ENCODE results near the gene ETDB.
"Not testable (repeated sequence)": the region's sequence is repeated elsewhere in the genome, so short reads cannot be mapped to it uniquely, and the experiment has no call there.

The ETDB gene

GRCh38 chrX:135120056-135120576 lies at the start of gene ETDB:
ETDB (minus strand) TSS chrX:135120526; CDS start chrX:135119261, 1,265 bp downstream.
- DNase-seq, result not testable (repeated sequence)

- DNase-seq, result not testable (repeated sequence)
These were observed 49.2 kb upstream of the ETDB start for GRCh38 chrX:135169534-135169933.

DNA sequence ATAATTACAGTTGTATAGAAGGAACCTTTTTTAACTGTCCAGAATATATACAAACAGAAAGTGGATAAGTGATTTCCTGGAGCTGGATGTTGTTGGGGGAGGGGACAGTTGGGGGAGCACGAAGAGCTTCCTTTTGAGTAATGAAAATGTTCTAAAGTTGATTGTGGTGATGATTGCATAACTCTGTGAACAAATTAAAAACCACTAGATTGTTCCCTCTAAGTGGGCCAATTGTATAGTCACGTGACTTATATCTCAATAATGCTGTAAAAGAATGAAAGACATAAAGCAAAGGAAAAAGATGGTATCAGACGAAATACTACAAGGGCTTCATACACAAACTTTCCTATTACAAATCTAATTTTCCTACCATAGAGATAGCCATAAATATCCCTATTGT lies 48.2 kb upstream of the ETDB start:
- no peak for DNase-seq

DNA sequence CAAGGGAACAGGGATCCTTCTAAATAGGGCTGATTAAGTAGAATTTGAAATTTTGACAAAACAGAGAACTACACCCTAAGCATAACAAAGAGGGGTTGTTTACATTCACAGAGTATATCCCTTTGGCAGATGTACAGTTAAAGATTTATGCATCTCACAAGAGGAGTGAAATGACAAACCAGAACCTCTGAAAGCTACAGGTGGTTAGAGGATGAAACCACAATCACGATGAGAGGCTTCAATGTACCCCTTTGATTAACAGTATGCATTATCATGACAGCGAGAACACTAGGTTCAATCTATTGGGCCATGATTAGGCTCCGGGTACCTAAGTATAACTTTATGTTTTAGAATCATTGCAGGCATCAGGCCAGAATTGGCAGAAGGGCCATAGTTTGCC lies 34.4 kb upstream of the ETDB start:
- not testable (repeated sequence) for DNase-seq

DNA sequence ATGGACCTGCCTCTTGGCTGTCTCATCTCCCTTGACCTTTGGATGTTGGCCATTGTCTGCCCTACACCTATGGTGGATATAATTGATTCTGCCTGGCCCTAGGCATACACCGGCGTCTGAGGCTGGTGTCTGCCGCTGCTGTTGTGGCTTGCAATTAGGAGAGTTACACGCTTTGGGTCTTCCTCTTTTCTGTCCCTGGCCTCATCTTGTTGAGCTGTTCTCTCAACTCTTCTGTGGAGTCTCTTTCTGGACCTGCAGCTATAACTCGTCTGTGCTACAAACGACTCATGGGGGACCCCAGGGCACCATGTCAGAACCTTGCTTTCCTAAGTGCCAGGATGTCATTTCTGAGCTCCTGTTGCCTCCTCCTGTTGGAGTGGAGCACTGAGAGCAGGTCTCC lies 5.8 kb upstream of the ETDB start:
- not testable (repeated sequence) for DNase-seq

GRCh38 chrX:135116064-135116463 lies 4.3 kb downstream of the ETDB start:
- not testable (repeated sequence) for DNase-seq

DNA sequence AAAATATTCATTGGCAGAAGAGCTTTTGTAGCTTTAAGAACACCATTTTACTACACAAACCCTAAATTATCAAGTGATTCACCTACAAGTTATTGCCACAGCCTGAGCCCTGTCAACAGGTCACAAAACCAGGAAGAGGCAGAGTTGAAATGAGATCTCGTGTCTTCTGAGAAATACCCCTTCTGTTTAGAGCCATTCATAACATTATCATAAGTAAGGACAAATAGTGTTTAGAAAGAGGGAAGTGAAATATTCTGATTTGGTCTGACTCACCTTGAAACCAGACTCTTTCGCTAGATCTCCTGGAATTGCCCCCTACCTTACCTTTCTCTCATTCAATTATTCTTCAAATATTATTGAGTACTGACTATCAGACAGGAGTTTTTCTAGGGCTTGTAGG lies 5.9 kb downstream of the ETDB start:
- DNase-seq, result no peak

DNA sequence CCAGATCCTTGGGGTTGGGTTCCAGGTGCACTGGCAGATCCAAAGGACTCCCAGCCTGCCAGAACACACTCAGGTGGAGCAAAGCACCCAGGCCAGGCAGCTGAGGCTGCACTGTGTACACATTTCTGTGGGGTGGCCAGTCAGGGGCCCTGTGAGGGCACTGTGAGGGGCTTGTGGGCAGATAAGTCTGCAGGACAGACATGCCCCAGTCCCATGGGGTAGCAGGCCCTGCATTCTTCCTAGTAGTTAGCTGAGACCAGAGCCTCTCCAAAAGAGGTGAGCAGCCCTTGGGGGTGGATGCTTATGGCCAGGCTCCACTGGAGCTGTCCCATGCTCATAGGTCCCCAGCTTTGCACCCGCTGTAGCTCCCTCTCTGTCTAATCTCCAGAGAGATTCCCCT lies 7.6 kb downstream of the ETDB start:
- no peak for DNase-seq

DNA sequence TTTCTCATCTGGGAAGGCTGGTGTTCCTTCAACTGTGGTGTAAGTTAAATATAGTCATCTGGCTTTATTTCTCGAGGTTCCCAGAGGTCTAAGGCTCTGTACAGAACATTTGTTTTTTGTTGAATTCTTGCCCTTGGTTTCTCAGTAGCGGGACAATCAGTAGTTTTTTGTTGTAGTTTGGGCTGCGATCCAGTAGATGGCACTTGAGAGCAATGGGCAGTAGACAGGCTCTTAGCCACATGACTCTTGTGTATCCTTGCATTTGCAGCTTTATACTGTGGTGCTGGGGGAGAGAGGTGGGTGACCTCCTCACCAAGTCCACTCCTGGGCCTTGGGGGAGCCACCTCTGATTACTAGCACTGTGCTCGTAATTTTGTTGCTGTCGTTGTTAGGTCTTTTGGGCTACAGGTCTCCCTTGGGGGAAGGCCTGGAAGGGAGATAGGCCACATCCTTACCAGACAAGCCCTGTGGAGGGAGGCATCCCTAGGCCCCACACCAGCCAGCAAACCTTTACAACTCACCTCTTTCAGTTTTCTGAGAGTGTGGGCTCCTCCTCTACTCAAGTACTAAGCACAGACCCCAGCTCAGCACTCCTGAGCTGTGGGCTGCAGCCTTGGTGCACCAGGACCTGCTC lies 8.1 kb downstream of the ETDB start:
- peak; percentile 42 to 61 (median 51) for DNase-seq

DNA sequence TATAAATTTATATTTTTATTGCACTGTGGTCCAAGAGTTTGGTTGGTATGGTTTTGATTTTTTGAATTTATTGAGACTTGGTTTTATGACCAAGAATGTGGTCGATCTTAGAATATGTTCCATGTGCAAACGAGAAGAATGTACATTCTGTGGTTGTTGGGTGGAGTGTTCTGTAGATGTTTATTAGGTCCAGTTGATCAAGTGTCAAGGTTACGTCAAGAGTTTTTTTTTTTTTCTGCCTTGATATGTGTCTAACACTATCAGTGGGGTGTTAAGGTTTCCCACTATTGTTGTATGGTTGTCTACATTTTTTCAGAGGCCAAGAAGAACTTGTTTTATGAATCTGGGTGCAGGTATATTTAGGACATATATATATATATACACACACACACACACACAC lies 10.8 kb downstream of the ETDB start:
- DNase-seq, result no peak

GRCh38 chrX:135099493-135099783 lies 20.9 kb downstream of the ETDB start:
- no peak for DNase-seq

- not testable (repeated sequence) for DNase-seq
These were observed 23.1 kb downstream of the ETDB start for GRCh38 chrX:135097196-135097744.

DNA sequence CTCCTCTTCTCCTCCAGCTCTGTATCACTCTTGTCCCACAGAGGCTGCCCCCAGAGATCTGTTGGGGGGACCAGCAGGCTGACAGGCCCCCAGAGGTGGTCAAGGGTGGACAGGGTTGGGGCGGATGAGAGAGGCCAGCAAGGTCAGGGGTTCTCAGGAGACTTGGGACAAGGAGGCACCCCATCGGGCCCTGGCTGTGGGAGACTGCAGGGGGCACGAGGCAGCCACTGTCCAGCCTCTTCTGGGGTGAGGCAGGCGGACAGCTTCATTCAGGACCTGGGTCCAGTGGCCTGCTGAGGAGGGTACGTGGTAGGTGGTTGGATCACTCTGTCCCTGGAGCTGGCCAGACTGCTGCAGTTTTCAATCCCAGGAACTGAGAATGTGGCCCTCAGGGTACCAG lies 24.6 kb downstream of the ETDB start:
- DNase-seq, result no peak

DNA sequence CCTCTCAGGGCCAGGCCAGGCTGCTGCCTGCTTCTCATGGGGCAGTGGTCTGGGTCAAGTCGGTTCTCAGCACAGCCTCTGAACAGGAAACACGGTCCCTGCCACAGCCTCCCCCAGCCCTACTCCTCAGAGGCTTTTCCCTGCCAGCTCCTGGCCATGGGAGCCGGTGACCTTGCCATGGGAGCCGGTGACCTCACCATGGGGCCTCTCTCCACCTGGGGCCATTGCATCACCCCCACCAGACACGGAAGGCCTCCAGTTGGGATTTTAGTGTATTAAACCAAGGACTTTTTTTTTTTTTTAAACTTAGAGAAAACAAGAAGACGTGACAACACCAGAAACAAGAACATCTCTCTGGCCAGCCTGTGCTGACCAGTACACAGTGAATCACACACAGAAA lies 25.6 kb downstream of the ETDB start:
- DNase-seq, result no peak

DNA sequence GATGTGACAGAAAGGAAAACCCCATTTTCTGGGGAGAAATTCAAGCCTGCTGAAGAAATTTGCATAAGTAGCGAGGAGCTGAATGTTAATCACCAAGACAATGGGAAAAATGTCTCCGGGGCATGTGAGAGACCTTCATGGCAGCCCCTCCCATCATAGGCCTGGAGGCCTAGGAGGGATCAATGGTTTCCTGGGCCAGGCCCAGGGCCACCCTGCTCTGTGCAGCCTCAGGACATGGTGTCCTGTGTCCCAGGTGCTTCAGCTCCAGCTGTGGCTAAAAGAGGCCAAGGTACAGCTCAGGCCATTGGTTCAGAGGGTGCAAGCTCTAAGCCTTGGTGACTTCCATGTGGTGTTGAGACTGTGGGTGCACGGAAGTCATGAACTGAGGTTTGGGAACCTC lies 31.2 kb downstream of the ETDB start:
- no peak for DNase-seq

DNA sequence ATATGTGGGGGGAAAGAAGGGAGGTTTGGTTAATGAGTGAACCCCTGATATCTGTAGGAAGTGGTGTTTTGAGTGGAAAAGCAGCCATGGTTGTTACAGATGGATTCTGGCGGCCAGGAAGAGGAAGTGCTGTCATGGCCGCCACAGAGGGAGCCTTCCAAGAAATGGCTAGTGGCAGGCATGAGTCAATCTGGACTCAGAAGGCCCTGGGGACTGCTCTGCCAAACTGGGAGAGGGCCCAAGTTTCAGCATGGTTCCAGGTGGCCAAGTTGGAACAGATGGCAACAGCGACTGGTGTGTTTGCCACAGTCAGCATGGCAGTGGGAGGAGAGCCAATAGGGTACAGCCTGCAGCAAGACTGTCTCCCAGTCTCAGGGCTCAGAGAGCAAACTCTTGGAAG lies 32.5 kb downstream of the ETDB start:
- no peak for DNase-seq

DNA sequence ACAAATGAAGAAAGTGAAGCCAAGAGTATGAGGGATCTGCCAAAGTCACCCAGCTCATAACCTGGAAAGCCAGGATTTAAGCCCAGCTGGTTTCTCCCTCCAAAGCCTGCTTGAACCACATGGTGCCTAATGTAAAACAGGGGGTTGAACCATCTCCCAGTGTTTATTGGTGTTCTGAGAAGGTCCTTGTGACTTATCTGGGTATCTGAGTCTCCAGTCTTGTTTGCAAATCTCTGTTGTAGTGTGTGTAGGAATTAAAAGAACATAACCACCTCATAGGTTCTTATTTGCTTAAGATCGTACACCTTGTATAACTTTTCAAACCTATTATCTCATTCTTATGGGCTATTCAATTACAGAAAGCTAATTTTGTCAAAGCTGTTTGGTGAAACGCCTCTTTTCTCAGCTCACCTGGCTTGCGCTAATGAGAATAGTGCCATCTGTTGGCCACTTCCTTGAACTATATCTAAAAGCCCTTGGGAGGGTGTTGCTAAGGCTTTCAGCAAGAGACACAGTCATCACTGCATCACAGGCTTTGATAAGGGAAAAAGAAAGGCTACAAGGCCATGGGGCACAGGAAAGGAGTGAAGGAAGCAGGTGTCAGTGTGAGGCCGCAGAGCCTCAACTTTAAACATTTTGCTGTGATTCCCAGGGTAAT lies 34.0 kb downstream of the ETDB start:
- peak; percentile 66 to 70 (median 66) for DNase-seq

- DNase-seq, result no peak
These were observed 38.5 kb downstream of the ETDB start for GRCh38 chrX:135081693-135082404.

All from suppressor macrophage treated with lipopolysaccharide for 1 hour (primary cell).